SK-N-SH (cell line): ENCODE data around the gene MAP3K5. TPM values are rescaled to one million over a fixed set of nuclear protein-coding genes. Genes with fewer than 3 reads are reported as not detected.
A peak's percentile ranks its signal among the peaks of the same experiment; 100 is the strongest.

Experiments used
- CTCF ChIA-PET: fragments of 300-600, 350-600 bp; formaldehyde crosslinking; extraction: SDS; loops from one replicate; lab custom pipeline; 2021; lab: Yijun Ruan, JAX
- POLR2A ChIA-PET: fragments of 350-600 bp; sonication (Branson Sonifier 250); formaldehyde crosslinking; extraction: SDS; loops from one replicate; lab custom pipeline; 2020; ENCODE audit warnings: antibody characterized with exemption, inconsistent platforms; lab: Yijun Ruan, JAX
- DNase-seq: peaks from one replicate; pipeline ENCODE4 v3.0.0; 2012
- H2AFZ ChIP-seq: fragments of 200-600 bp; sonication (generic); 2 replicates; pipeline ENCODE4 v1.8.1; 2016; ENCODE audit warnings: antibody characterized with exemption, mild to moderate bottlenecking, low read depth
- H3F3A ChIP-seq: fragments of 200-600 bp; sonication (generic); replicated peaks from 2 replicates; pipeline ENCODE3; 2016; ENCODE audit warnings: antibody characterized with exemption, mild to moderate bottlenecking; ENCODE audit not compliant: insufficient read depth
- H3K27ac ChIP-seq, 2 experiments: fragments of 200-500 bp in 1 of 2; fragments of 200-600 bp in 1 of 2; sonication (Bioruptor generic) in 1 of 2; sonication (generic), shearing (Covaris generic) in 1 of 2; 2 replicates each; pipeline versions ENCODE4 v1.5.1 to v1.6.1; 2014 to 2016; ENCODE audit warnings: low read depth in 2 of 2, inconsistent platforms in 1 of 2, low read length in 1 of 2, mild to moderate bottlenecking in 1 of 2, mixed read lengths in 1 of 2
- H3K27me3 ChIP-seq: fragments of 200-600 bp; sonication (generic), shearing (Covaris generic); 2 replicates; pipeline ENCODE4 v1.6.1; 2016; ENCODE audit warnings: mixed run types; ENCODE audit not compliant: insufficient read depth
- H3K36me3 ChIP-seq, 2 experiments: fragments of 200-500 bp in 1 of 2; fragments of 200-600 bp in 1 of 2; sonication (Bioruptor generic) in 1 of 2; sonication (generic) in 1 of 2; replicated peaks in 1 of 2; 2 replicates each; pipeline versions ENCODE3 to v1.5.1; 2014 to 2016; ENCODE audit warnings: low read length in 1 of 2, mild to moderate bottlenecking in 1 of 2; ENCODE audit not compliant: insufficient read depth in 2 of 2, control insufficient read depth in 1 of 2
- H3K4me1 ChIP-seq, 2 experiments: fragments of 200-500 bp in 1 of 2; fragments of 200-600 bp in 1 of 2; sonication (Bioruptor generic) in 1 of 2; sonication (generic), shearing (Covaris generic) in 1 of 2; 2 replicates each; pipeline versions ENCODE4 v1.5.1 to v1.6.1; 2014 to 2016; ENCODE audit warnings: low read depth in 1 of 2, low read length in 1 of 2, mixed run types in 1 of 2; ENCODE audit not compliant: insufficient read depth in 2 of 2, control insufficient read depth in 1 of 2
- H3K4me2 ChIP-seq: fragments of 200-600 bp; sonication (generic), shearing (Covaris generic); 2 replicates; pipeline ENCODE4 v1.6.1; 2017; ENCODE audit warnings: mixed run types
- H3K4me3 ChIP-seq, 2 experiments: fragments of 200-500 bp in 1 of 2; fragments of 200-600 bp in 1 of 2; sonication (Bioruptor generic) in 1 of 2; sonication (generic), shearing (Covaris generic) in 1 of 2; 2 replicates each; pipeline versions ENCODE4 v1.5.1 to v1.8.1; 2014 to 2016; ENCODE audit warnings: low read depth in 2 of 2, inconsistent platforms in 1 of 2, low read length in 1 of 2, mild to moderate bottlenecking in 1 of 2, mixed read lengths in 1 of 2, moderate library complexity in 1 of 2
- H3K79me2 ChIP-seq: fragments of 200-600 bp; sonication (generic); 2 replicates; pipeline ENCODE4 v1.8.1; 2017; ENCODE audit warnings: mild to moderate bottlenecking; ENCODE audit not compliant: insufficient read depth
- H3K9ac ChIP-seq: fragments of 200-600 bp; sonication (generic); 2 replicates; pipeline ENCODE4 v1.6.1; 2017; ENCODE audit warnings: mixed run types
- H3K9me2 ChIP-seq: fragments of 200-600 bp; sonication (generic); 2 replicates; pipeline ENCODE4 v1.6.1; 2017; ENCODE audit warnings: mixed run types
- H3K9me3 ChIP-seq: fragments of 200-600 bp; sonication (generic); 2 replicates; pipeline ENCODE4 v1.6.1; 2017; ENCODE audit warnings: mixed run types, mild to moderate bottlenecking, moderate library complexity
- H4K20me1 ChIP-seq: fragments of 200-600 bp; sonication (generic); 2 replicates; pipeline ENCODE4 v1.6.1; 2017; ENCODE audit warnings: mild to moderate bottlenecking, mixed run types; ENCODE audit not compliant: insufficient read depth
- CHD2 ChIP-seq: fragments of 150-350 bp; IDR thresholded peaks from 2 replicates; pipeline ENCODE4 v1.6.1; 2018; ENCODE audit warnings: low read length; ENCODE audit not compliant: partially characterized antibody
- EP300 ChIP-seq, 2 experiments: IDR thresholded peaks; 2 replicates each; pipeline versions ENCODE4 v1.4.0 to v1.6.1; 2012; ENCODE audit warnings: borderline replicate concordance in 1 of 2, low read depth in 1 of 2, low read length in 1 of 2
- EZH2phosphoT487 ChIP-seq: fragments of 200-600 bp; sonication (generic); IDR thresholded peaks from 2 replicates; pipeline ENCODE4 v1.6.1; 2017; ENCODE audit warnings: low read depth, mixed run types, mild to moderate bottlenecking, antibody characterized with exemption, moderate library complexity, borderline replicate concordance
- FOSL2 ChIP-seq: IDR thresholded peaks from 2 replicates; pipeline ENCODE4 v1.4.0; 2012; ENCODE audit warnings: low read depth, mild to moderate bottlenecking, moderate library complexity, borderline replicate concordance
- GATA2 ChIP-seq: sonication (generic); formaldehyde crosslinking; IDR thresholded peaks from 2 replicates; pipeline ENCODE4 v1.5.0; 2020; ENCODE audit warnings: mild to moderate bottlenecking, missing genetic modification reagents
- MXI1 ChIP-seq: IDR thresholded peaks from 2 replicates; pipeline ENCODE4 v1.6.1; 2012; ENCODE audit warnings: mild to moderate bottlenecking, low read depth, low read length, improper control_type of control experiment
- NFIC ChIP-seq: IDR thresholded peaks from 2 replicates; pipeline ENCODE4 v1.4.0; 2012; ENCODE audit warnings: borderline replicate concordance
- NRF1 ChIP-seq: IDR thresholded peaks from 2 replicates; pipeline ENCODE4 v1.6.1; 2012; ENCODE audit warnings: low read depth, mild to moderate bottlenecking, low read length
- POLR2AphosphoS5 ChIP-seq: IDR thresholded peaks from 2 replicates; pipeline ENCODE4 v1.6.1; 2012; ENCODE audit warnings: low read depth, low read length
- RAD21 ChIP-seq: IDR thresholded peaks from 2 replicates; pipeline ENCODE4 v1.6.1; 2012; ENCODE audit warnings: mild to moderate bottlenecking, low read length
- TAF1 ChIP-seq: IDR thresholded peaks from 2 replicates; pipeline ENCODE4 v1.6.1; 2012; ENCODE audit warnings: low read depth, mild to moderate bottlenecking, low read length, moderate library complexity, borderline replicate concordance
- TCF12 ChIP-seq: IDR thresholded peaks from 2 replicates; pipeline ENCODE4 v1.4.0; 2012
- YY1 ChIP-seq: IDR thresholded peaks from 2 replicates; pipeline ENCODE4 v1.4.0; 2012; ENCODE audit warnings: low read depth, mild to moderate bottlenecking
- WGBS: methylation state at CpG from one replicate; pipeline ENCODE4 v1.1.6; 2017; ENCODE audit warnings: low lambda C conversion rate; 5-methylcytosine and 5-hydroxymethylcytosine counted together
- polyA plus RNA-seq, 3 experiments: library from polyadenylated mRNA; depleted of rRNA; stranded (reverse); fragments of >200 nt; gene quantifications; 2 replicates each; pipeline ENCODE4 v1.2.3, GENCODE V29; 2012
- TF ChIP-seq, protein P1 (sequence below): IDR thresholded peaks from 2 replicates; pipeline ENCODE4 v1.4.0; 2012; ENCODE audit warnings: low read depth, borderline replicate concordance
- TF ChIP-seq, protein P2 (sequence below): IDR thresholded peaks from 2 replicates; pipeline ENCODE4 v1.4.0; 2012; ENCODE audit warnings: low read depth, borderline replicate concordance
- TF ChIP-seq, protein P3 (sequence below): fragments of 150-350 bp; IDR thresholded peaks from 2 replicates; pipeline ENCODE4 v1.6.1; 2016; ENCODE audit warnings: mild to moderate bottlenecking, low read depth, low read length
- TF ChIP-seq, protein P4 (sequence below): IDR thresholded peaks from 2 replicates; pipeline ENCODE4 v1.4.0; 2012; ENCODE audit warnings: low read depth
- TF ChIP-seq, protein P5 (sequence below): IDR thresholded peaks from 2 replicates; pipeline ENCODE4 v1.6.1; 2012; ENCODE audit warnings: mild to moderate bottlenecking, low read depth, low read length, moderate library complexity
- TF ChIP-seq, protein P6 (sequence below): fragments of 150-350 bp; IDR thresholded peaks from 2 replicates; pipeline ENCODE4 v1.6.1; 2017; ENCODE audit warnings: antibody characterized with exemption, low read length, low read depth, borderline replicate concordance

Gene MAP3K5
- polyA plus RNA-seq, 1 of the 3 experiments (the other 2 are of a cell fraction) = 1.4 TPM

DNA sequence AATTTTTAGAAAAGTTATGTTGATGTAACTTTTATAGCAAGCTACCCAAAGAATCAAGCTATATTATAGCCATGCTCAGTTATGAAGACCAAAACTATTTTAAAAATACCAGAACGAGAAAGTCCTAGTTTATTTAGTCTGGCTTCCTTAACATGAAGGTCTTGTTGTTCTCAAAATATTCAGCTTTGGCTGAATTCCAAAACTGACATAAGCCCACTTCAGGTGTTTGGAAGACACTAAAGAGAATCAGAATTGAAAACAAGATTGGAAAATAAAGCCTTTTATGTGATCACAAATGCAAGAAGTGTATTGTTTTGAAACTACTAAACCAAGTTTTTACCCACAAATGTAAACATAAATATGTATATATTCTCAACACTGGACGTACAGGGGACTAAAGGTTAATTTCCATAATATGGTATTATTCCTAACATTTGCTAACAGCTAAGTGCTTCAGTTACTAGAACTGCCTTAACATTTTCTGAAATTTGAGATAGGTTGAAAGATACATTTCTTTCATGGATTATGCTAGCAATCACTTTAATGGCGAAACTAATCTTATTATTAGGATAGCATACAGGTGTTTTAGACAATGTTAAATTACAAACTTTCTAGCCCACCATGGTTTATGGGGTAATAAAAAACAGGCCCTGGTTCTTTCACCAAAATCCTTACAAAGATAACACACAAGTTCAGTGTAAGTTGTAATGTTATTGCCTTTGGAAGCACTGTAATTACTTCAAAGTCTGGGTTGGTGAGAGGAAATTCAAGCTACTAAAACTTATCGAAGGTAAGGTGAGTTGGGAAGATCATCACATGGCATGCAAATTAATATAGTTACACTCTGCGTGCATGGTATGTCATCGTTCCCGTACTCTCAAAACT is 1.6 kb downstream of the MAP3K5 start:
- peaks cover 55% of the 10 kb centered on the region for H3K79me2 ChIP-seq

More for the DNA sequence above, 1.6 kb downstream of the MAP3K5 start:
- peak overlapping the region; percentile 80 for H3K4me2 ChIP-seq
- peak overlapping the region; percentile 68; the same call in 1 of the 2 replicates for H2AFZ ChIP-seq
- WGBS = 74% methylated on average over 7 of the region's 7 CpGs
- peak overlapping the region; percentile 74 to 81 for H3K4me3 ChIP-seq
- peak overlapping the region; percentile 95; the same call in 1 of the 2 replicates for H3K9ac ChIP-seq
- no peaks in the 10 kb centered on the region for H4K20me1 ChIP-seq
- H3F3A ChIP-seq = peaks cover 12% of the 10 kb centered on the region
- H3K9me2 ChIP-seq = no peaks in the 10 kb centered on the region
- H3K9me3 ChIP-seq = no peaks in the 10 kb centered on the region
- DNase-seq = no peak
- peaks cover 6 to 7% of the 10 kb centered on the region in 2 experiments; a peak in 3 of 4 replicates for H3K4me1 ChIP-seq
- H3K27me3 ChIP-seq = no peaks in the 10 kb centered on the region
- H3K27ac ChIP-seq = peak overlapping the region in 1 of 2 experiments; percentile 92; a peak in 1 of 4 replicates
- TF ChIP-seq, protein P1, sequence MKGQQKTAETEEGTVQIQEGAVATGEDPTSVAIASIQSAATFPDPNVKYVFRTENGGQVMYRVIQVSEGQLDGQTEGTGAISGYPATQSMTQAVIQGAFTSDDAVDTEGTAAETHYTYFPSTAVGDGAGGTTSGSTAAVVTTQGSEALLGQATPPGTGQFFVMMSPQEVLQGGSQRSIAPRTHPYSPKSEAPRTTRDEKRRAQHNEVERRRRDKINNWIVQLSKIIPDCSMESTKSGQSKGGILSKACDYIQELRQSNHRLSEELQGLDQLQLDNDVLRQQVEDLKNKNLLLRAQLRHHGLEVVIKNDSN = no peak
- no peak for TF ChIP-seq TCF12
- no peak for TF ChIP-seq GATA2 (CRISPR knock-in tag)
- TF ChIP-seq, protein P2, sequence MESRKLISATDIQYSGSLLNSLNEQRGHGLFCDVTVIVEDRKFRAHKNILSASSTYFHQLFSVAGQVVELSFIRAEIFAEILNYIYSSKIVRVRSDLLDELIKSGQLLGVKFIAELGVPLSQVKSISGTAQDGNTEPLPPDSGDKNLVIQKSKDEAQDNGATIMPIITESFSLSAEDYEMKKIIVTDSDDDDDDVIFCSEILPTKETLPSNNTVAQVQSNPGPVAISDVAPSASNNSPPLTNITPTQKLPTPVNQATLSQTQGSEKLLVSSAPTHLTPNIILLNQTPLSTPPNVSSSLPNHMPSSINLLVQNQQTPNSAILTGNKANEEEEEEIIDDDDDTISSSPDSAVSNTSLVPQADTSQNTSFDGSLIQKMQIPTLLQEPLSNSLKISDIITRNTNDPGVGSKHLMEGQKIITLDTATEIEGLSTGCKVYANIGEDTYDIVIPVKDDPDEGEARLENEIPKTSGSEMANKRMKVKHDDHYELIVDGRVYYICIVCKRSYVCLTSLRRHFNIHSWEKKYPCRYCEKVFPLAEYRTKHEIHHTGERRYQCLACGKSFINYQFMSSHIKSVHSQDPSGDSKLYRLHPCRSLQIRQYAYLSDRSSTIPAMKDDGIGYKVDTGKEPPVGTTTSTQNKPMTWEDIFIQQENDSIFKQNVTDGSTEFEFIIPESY = no peak
- TF ChIP-seq NRF1 = no peak
- TF ChIP-seq, protein P3, sequence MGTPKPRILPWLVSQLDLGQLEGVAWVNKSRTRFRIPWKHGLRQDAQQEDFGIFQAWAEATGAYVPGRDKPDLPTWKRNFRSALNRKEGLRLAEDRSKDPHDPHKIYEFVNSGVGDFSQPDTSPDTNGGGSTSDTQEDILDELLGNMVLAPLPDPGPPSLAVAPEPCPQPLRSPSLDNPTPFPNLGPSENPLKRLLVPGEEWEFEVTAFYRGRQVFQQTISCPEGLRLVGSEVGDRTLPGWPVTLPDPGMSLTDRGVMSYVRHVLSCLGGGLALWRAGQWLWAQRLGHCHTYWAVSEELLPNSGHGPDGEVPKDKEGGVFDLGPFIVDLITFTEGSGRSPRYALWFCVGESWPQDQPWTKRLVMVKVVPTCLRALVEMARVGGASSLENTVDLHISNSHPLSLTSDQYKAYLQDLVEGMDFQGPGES = no peak
- TF ChIP-seq FOSL2 = no peak
- no peak for TF ChIP-seq CHD2
- no peak for TF ChIP-seq POLR2AphosphoS5
- TF ChIP-seq NFIC = no peak
- TF ChIP-seq EZH2phosphoT487 = no peak
- TF ChIP-seq RAD21 = no peak
- TF ChIP-seq, protein P4, sequence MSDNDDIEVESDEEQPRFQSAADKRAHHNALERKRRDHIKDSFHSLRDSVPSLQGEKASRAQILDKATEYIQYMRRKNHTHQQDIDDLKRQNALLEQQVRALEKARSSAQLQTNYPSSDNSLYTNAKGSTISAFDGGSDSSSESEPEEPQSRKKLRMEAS = no peak
- TF ChIP-seq YY1 = no peak
- TF ChIP-seq, protein P5, sequence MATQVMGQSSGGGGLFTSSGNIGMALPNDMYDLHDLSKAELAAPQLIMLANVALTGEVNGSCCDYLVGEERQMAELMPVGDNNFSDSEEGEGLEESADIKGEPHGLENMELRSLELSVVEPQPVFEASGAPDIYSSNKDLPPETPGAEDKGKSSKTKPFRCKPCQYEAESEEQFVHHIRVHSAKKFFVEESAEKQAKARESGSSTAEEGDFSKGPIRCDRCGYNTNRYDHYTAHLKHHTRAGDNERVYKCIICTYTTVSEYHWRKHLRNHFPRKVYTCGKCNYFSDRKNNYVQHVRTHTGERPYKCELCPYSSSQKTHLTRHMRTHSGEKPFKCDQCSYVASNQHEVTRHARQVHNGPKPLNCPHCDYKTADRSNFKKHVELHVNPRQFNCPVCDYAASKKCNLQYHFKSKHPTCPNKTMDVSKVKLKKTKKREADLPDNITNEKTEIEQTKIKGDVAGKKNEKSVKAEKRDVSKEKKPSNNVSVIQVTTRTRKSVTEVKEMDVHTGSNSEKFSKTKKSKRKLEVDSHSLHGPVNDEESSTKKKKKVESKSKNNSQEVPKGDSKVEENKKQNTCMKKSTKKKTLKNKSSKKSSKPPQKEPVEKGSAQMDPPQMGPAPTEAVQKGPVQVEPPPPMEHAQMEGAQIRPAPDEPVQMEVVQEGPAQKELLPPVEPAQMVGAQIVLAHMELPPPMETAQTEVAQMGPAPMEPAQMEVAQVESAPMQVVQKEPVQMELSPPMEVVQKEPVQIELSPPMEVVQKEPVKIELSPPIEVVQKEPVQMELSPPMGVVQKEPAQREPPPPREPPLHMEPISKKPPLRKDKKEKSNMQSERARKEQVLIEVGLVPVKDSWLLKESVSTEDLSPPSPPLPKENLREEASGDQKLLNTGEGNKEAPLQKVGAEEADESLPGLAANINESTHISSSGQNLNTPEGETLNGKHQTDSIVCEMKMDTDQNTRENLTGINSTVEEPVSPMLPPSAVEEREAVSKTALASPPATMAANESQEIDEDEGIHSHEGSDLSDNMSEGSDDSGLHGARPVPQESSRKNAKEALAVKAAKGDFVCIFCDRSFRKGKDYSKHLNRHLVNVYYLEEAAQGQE = no peak
- TF ChIP-seq EP300 (IDR thresholded peaks at IDR 0.05; ENCODE audit: borderline replicate concordance in 1 of 2, low read depth in 1 of 2, low read length in 1 of 2) = no peak
- TF ChIP-seq TAF1 = no peak
- no peak for TF ChIP-seq MXI1
- TF ChIP-seq, protein P6, sequence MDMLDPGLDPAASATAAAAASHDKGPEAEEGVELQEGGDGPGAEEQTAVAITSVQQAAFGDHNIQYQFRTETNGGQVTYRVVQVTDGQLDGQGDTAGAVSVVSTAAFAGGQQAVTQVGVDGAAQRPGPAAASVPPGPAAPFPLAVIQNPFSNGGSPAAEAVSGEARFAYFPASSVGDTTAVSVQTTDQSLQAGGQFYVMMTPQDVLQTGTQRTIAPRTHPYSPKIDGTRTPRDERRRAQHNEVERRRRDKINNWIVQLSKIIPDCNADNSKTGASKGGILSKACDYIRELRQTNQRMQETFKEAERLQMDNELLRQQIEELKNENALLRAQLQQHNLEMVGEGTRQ = no peak
- H3K36me3 ChIP-seq = no peaks in the 10 kb centered on the region
- ChIA-PET CTCF (interaction anchor here (0.6 to 11.4 kb wide), 9 partner anchors 12 to 240 kb away, joined by 3 to 214 read pairs (median 18); partner anchors contain the start of gene MAP7), POLR2A (interaction anchor here (0.6 to 2.6 kb wide), 2 partner anchors 19 to 147 kb away, joined by 3 to 40 read pairs; no protein-coding TSS in a partner anchor)
